CD4-positive, alpha-beta T cell treated with Interleukin-15 for 1 hour (primary cell): ENCODE measurements around the gene TYROBP.
"Not testable (repeated sequence)": the region's sequence is repeated elsewhere in the genome, so short reads cannot be mapped to it uniquely, and the experiment has no call there.

Source experiments
- DNase-seq: peaks from one replicate; pipeline ENCODE4 v3.0.0-alpha.2; 2020

Gene TYROBP

DNA sequence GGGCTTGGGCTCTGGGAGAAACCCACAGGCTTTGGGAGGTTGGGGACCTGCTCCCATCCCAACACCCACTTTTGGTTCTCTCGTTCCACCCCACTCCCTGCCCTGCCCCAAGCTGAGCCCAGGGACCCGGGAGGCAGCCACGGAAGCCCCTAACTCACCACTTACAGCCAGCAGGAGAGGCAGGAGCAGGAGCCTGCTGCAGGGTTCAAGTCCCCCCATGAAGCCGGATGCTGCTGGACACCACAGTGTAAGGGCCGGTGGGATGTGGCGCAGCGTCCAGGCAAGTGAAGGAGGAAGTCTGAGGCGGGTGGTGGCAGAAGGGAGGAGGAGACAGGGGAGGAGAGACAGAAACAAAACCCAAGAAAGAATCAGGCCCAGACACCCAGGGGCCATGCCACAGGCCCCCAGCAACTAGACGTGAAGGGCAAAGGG lies at the start of gene TYROBP:
TSS of gene TYROBP (minus strand) at position 286 of the 432 bp plus-strand sequence. CDS start at position 219, 67 bp downstream.
- DNase-seq = peak; percentile 40

DNA sequence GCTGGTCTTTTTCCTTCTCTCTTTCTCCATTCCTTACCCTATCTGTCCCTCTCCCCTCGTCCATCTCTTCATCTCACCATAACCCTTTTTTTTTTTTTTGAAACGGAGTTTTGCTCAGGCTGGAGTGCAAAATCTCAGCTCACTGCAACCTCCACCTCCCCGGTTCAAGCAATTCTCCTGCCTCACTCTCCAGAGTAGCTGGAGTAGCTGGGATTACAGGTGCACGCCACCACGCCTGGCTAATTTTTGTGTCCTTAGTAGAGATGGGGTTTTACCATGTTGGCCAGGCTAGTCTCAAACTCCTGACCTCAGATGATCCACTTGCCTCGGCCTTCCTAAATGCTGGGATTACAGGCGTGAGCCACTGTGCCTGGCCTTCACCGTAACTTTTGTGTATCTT lies 49.3 kb upstream of the TYROBP start:
- not testable (repeated sequence) for DNase-seq

DNA sequence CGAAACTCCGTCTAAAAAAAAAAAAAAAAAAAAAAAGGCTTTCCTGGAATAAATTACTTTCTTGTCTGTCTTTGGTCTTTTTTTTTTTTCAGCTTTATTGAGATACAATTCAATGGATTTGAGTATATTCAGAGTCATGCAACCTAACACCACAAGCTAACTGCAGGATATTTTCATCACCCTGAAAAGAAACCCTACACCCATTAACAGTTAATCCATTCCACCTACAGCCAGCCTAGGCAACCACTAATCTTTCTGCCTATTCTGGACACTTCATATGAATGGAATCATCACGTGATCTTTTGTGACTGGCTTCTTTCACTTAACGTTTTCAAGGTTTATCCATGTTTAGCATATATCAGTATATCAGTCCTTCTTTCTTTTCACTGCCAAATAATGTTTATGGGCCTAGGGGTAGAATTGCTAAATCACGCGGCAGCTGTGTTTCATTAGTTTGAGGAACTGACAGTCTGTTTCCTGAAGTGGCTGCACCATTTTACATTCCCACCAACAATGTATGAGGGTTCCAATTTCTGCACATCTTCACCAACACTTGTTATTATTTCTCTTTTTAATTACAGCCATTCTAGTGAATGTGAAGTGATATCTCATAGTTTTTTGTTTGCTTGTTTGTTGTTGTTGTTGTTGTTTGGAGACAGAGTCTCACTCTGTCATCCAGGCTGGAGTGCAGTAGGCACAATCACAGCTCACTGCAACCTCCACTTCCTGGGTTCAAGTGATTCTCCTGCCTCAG lies 48.0 kb upstream of the TYROBP start:
- no peak for DNase-seq

DNA sequence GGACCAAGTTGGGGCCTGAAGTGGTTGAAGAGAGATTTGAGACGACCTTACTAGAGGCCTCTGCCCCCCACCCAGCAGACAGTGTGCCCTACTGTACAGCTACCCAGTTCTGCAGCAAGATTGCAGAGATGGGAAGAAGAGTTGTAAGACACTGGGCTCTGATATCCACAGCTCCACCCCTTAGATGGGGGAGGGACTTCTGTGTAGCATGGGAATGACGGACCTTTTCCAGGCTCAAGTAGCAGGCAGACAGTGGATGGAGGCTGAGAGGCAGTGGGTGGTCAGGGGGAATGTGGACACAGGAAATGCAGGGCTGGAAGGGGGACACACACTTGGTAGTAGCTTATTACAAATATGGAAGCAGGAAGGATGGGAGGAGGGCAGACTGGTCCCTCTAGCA lies 41.0 kb upstream of the TYROBP start:
- DNase-seq = no peak

DNA sequence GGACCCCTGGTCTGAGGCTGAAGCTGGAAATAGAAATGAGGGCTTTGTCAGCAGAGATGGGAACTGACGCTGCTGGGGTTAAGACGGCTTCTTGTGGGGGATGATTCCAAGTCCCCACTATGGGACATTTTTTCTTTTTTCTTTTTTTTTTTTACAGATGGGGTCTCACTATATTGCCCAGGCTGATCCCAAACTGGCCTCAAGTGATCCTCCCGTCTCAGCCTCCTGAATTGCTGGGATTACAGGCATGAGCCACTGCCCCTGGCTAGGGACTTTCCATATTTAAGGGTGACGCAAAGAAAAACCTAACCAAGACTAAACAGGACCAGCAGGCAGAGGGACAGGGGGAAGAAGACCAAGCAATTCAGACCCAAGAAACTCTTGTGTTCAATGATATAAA lies 38.1 kb upstream of the TYROBP start:
- DNase-seq = no peak

DNA sequence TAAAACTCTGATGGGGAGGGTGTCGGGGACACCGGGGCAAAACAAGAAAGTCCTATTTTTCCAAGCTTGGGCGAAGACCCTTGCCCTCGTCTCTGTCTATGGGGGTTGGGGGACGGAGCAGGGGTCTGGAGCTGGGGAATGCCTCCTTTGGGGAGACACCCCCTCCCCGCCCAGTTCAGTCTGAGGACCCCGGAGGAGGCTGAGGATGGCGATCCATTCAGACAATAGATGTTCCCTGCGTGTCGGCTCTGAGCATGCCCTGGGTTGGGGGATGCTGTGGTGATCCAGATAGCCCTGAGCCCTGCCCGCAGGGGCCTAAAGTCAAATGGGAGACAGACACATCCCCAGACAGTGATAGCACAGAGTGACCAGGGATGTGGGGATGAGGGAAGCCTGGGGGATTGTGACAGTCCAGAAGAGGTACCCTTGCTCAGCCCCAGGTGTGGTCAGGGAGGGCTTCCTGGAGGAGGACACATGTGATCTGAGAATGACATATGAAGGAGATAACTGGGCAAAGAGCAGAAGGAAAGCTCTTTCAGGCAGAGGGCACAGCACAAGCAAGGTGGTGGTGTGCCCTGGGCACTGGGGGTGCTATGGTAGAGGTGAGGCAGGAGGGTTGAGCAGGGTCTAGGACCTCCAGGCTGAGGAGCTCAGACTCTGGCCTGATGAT lies 37.2 kb upstream of the TYROBP start:
- DNase-seq = no peak

DNA sequence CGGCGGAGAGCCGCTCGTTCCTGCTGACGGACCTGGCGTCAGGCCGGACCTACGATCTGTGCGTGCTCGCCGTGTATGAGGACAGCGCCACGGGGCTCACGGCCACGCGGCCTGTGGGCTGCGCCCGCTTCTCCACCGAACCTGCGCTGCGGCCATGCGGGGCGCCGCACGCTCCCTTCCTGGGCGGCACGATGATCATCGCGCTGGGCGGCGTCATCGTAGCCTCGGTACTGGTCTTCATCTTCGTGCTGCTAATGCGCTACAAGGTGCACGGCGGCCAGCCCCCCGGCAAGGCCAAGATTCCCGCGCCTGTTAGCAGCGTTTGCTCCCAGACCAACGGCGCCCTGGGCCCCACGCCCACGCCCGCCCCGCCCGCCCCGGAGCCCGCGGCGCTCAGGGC lies 36.5 kb upstream of the TYROBP start:
- DNase-seq = no peak

DNA sequence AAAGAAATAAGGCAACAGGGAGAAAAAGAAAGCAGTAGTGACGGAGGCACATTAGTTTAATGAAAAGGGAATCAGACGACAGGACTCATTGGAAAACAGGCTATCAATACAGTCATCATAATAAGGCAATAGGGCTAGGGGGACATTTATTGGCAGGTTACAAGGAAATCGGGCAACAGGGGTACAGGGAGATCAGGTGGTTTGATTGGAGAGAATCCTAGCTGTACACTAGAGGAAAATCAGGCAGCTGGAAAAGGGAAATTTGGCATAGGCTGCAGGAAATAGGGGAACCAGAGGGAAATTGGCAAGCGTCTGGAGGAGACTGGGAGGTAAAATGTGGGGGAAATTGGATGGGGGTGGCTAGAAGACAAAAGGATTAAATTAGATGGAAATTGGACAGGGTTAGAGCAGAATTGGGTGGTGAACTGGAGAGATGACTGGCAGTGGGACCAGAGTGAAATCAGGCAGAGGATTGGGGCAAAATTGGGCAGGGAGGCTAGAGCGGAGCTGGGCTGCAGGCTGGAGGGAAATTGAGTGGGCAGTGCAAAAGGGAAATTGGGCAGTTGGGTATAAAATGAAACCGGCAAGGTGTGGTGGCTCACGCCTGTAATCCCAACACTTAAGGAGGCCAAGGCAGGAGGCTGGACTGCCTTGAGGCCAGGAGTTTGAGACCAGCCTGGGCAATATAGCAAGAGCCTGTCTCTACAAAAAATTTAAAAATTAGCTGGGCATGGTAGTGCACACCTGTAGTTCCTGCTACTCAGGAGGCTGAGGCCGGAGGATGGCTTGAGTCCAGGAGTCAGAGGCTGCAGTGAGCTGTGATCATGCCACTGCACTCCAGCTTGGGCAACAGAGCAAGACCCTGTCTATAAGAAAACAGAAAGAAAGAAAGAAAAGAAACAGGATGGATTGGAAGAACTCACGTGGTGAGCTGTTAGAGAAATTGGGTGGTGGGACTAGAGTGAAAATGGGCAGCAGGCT lies 35.5 kb upstream of the TYROBP start:
- no peak for DNase-seq

DNA sequence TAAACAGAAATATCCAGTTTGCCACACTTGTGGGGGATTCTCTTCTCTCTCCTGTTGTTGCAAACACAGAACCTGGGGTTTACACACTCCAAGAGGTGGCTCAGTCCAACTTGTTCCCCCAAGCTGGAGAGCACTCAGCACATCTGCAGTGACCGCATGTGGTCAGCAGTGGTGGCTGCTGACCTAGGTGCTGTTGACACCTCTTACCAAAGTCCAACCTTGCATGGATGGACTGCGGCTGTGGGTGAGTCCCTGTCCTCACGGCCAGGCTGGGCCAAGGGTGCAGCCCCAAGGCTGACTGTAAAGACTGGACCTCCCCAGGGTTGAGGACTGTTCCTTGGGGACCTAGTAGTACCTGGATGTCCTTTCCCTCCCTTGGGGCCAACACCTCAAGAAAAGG lies 34.1 kb upstream of the TYROBP start:
- no peak for DNase-seq

DNA sequence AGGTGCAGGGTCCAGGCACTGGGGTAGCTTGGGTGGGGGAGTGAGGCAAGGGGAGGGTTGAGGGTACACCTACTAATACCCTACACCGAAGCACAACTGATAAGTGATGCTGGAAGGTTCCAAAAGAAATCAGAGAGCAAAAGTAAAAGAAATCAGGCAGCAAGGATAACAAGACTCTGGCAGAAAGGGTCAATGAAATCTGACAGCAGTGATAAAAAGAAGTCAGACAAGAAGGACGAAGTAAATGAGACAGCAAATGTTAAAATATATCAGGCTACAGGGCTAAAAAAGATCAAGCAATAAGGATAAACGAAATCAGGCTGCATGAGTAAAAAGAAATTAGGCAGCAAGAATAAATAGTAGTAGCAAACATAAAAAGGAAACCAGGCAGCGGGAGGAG lies 32.7 kb upstream of the TYROBP start:
- DNase-seq = no peak

DNA sequence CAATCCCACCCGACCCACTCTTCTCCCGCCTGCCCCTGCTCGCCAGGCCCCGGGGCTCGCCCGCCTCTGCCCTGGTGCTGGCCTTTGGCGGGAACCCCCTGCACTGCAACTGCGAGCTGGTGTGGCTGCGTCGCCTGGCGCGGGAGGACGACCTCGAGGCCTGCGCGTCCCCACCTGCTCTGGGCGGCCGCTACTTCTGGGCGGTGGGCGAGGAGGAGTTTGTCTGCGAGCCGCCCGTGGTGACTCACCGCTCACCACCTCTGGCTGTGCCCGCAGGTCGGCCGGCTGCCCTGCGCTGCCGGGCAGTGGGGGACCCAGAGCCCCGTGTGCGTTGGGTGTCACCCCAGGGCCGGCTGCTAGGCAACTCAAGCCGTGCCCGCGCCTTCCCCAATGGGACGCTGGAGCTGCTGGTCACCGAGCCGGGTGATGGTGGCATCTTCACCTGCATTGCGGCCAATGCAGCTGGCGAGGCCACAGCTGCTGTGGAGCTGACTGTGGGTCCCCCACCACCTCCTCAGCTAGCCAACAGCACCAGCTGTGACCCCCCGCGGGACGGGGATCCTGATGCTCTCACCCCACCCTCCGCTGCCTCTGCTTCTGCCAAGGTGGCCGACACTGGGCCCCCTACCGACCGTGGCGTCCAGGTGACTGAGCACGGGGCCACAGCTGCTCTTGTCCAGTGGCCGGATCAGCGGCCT lies 32.1 kb upstream of the TYROBP start:
- DNase-seq = no peak

DNA sequence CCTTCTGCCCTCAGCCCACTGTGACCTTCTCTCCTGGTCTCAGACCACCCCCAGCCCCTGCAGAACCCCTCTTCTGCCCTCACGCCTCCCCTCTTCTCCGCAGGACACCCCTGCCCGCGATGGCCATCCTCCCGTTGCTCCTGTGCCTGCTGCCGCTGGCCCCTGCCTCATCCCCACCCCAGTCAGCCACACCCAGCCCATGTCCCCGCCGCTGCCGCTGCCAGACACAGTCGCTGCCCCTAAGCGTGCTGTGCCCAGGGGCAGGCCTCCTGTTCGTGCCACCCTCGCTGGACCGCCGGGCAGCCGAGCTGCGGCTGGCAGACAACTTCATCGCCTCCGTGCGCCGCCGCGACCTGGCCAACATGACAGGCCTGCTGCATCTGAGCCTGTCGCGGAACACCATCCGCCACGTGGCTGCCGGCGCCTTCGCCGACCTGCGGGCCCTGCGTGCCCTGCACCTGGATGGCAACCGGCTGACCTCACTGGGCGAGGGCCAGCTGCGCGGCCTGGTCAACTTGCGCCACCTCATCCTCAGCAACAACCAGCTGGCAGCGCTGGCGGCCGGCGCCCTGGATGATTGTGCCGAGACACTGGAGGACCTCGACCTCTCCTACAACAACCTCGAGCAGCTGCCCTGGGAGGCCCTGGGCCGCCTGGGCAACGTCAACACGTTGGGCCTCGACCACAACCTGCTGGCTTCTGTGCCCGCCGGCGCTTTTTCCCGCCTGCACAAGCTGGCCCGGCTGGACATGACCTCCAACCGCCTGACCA lies 31.4 kb upstream of the TYROBP start:
- DNase-seq = no peak

DNA sequence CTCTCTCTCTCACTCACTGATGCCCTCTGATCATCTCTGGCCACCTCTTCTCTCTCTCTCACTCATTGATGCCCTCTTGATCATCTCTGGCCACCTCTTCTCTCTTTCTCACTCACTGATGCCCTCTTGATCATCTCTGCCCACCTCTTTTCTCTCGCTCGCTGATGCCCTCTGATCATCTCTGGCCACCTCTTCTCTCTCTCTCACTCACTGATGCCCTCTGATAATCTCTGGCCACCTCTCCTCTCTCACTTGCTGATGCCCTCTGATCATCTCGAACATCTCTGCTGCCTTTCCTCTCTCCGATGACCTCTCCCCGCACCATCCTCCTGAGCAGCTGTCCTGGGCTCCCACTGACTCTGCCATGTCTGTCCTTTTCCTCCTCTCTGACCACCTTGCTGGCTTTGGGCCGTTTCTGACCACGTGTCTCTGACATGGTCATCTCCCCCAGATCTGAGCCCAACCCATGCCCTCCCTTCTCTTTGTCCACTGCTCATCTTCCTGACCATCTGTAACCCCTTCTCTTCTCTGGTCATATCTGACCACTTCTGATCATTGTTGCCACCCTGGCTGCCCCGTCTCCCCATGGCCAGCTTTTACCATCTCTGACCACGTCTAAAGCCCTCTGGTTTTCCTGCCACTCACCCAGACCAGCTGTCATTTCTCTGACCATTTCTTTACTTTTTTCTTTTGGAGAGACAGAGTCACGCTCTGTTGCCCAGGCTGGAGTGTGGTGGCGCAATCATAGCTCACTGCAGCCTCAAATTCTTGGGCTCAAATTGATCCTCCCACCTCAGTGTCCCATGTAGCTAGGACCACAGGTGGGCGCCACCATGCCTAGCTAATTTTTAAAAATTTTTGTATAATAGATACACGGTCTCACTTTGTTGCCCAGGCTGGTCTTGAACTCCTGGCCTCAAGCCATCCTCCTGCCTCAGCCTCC lies 30.5 kb upstream of the TYROBP start:
- no peak for DNase-seq

DNA sequence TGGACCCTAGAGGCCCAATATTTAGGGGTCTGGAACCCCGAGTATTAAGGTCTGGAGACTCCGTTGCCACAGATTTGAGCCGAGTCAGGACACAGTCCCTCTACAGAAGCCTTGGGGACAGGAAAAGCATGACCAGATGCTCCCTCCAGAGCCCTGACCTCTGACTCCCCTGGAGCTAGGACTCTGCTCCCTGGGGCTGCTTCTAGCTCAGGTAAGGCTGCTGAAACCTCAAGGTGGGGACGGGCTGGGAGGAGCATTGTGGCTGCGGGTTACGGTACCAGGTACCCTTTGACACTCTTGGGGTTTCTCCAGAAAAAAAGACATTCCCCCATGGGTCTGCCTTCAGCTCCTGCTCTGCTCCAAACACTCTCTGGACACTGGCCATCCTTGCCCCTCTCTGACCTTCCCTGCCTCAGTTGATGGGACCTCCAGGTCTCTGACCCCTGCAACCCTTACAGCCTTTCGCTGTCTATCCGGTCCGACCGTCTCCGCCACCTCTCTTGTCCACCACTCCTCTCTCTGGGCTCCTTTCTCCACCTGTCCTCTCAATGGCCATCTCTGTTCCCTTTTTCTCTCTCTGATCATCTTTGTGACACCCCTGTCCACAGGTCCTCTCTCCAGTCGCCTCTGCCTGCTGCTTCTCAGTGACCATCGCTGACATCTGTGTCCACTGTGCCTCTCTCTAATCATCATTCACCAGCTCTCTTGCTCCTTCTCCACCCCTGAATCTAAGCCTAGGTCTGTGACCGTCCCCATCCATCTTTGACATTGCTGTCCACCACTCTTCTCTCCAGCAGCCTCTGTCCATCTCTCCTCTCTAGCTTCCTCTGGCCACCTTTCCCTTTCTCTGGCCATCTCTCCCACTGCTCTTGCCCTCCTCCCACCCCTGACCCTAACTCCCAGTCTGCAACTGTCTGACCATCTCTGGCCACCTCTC lies 29.5 kb upstream of the TYROBP start:
- DNase-seq = no peak

DNA sequence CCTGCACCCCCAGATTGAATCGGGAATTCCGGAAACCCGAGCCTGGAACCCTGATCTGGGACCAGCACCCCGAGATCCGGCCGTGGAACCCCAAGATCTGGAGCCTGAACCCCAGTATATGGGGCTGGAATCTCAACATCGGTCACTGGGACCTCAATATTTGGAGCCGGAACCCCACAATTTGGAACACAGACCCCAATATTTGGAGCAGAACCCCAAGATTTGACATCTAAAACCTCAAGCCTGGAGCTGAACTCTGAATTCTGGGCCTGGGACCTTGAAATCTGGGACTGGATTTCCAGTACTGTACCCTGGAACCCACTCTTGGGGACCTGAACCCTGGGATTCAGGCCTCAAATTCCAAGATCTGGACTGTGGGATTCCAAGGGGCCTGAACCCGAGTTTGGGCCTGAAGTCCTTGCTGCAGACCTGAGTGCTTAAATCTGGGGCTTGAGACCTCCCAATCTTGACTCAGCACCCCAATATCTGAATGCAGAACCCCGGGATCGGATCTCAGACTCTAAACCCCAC lies 28.7 kb upstream of the TYROBP start:
- DNase-seq = no peak

DNA sequence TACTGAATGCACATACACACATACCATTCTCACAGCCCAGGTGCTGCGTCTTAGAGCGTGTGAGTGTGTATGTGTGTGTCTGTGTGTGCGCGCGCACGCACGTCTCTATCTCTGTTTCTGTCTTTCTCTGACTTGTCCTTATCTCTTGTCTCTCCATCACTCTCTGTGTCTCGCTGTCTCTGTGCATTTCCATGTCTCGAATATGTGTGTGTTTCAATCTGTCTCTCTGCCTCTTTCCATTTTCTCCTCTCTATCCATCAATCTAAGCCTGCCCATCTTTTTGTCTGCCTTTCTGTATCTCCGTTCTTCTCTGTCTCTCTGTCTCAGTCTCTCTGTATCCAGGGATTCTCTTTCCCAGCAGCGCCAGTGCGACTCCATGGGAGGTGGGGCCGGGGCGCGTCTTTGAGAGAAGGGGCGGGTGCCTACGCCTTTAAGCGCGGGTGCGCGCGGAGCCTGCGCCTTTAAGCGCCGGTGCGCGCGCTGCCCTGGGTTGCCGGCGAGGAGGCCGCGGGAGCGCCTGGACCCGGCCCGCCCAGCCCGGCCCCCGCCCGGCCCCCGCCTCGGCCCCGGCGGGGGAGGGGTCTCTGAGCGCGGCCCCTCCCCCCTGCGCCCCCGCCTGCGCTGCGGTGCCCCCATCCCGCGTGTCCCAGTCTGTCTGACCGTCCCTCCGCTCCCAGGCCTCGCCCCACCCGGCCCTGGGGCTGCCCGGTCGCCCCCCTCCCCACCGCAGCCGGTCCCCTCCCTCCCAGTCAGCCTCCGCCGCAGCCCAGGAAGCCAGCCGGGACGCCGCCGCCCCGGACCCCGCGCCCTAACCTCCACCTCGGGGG lies 28.0 kb upstream of the TYROBP start, which contains the start of gene LRFN3:
TSS of gene LRFN3 (plus strand) at position 464 of the 827 bp plus-strand sequence. CDS start 3,052 bp downstream, outside the sequence.
- DNase-seq = no peak

DNA sequence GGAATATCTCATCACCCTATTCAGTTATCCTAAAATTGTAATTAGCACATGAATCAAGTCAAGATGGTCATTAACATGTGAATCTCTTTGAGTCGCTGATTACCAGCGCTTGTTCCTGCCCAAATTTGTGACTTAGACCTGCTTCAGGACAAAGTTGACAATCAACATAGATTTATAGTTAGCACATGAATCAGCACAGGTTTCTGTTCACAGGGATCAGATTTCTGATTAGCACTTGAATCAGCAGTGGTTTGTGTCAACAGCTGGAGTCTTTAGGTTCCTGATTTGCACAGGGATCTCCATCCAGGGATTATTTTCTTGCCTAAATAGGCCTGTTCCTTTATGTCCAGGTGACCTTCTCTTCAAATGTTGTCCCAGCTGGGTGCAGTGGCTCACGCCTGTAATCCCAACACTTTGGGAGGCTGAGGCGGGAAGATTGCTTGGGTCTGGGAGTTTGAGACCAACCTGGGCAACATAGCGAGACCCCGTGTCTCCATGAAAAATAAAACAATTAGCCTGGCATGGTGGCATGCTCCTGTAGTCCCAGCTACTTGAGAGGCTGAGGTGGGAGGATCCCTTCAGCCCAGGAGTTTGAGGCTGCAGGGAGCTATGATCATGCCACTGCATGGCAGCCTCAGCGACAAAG lies 24.3 kb upstream of the TYROBP start:
- DNase-seq = no peak

DNA sequence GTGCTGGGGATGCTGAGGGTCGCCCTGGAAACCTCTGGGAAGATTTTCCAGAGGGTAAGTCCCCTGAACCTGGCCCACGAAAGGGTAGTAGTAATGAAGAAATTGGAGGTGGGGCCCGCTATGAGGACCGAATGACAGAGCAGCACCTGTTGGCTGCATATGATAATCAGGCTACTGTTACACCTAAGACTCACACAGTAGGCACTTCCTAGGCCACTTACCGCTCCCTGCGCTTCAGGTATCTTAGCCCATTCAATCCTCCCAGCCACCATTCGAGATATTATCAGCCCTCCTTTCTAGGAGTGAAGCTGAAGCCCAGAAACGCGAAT lies 23.7 kb upstream of the TYROBP start:
- no peak for DNase-seq
